HG02763 (cell line): ENCODE data around the gene NOSIP.

Experiments
- ATAC-seq: cut with Tn5 transposase; IDR thresholded peaks from one replicate; pipeline ENCODE4 v1.9.1; 2021; ENCODE audit warnings: mild to moderate bottlenecking, moderate library complexity; ENCODE audit not compliant: unreplicated experiment

Gene NOSIP

GRCh38 chr19:49595819-49596404 lies 15.6 kb upstream of the NOSIP start:
- ATAC-seq: no peak

- ATAC-seq: no peak
These were observed 14.8 kb upstream of the NOSIP start for GRCh38 chr19:49594993-49595818.

GRCh38 chr19:49594157-49594992 lies 14.0 kb upstream of the NOSIP start:
- ATAC-seq: no peak

- ATAC-seq: peak; percentile 37
These were observed 13.1 kb upstream of the NOSIP start for GRCh38 chr19:49593233-49594113.

- no peak for ATAC-seq
These were observed 12.3 kb upstream of the NOSIP start for GRCh38 chr19:49592486-49593232.

- ATAC-seq: no peak
These were observed 11.6 kb upstream of the NOSIP start for GRCh38 chr19:49591731-49592485.

GRCh38 chr19:49590971-49591730 lies 10.8 kb upstream of the NOSIP start, which contains the start of gene PRR12:
Gene PRR12 (plus strand): TSS chr19:49591182. CDS start chr19:49591655, 473 bp downstream.
- ATAC-seq: no peak

GRCh38 chr19:49590071-49590970 lies 10.0 kb upstream of the NOSIP start:
- peak; percentile 49 for ATAC-seq

- no peak for ATAC-seq
These were observed 9.1 kb upstream of the NOSIP start for GRCh38 chr19:49589502-49589905.

GRCh38 chr19:49588365-49589122 lies 8.2 kb upstream of the NOSIP start:
- no peak for ATAC-seq

GRCh38 chr19:49587227-49587626 lies 6.9 kb upstream of the NOSIP start:
- ATAC-seq: no peak

- no peak for ATAC-seq
These were observed 4.7 kb upstream of the NOSIP start for GRCh38 chr19:49585023-49585422.

- no peak for ATAC-seq
These were observed 2.9 kb upstream of the NOSIP start for GRCh38 chr19:49583239-49583638.

GRCh38 chr19:49581007-49581508 lies 702 bp upstream of the NOSIP start, which contains the start of gene PRRG2:
Gene PRRG2 (plus strand): TSS chr19:49581316. CDS start chr19:49583220, 1,904 bp downstream.
- ATAC-seq: no peak

- ATAC-seq: no peak
These were observed 451 bp downstream of the NOSIP start for GRCh38 chr19:49579947-49580263.

- ATAC-seq: no peak
These were observed 1.2 kb downstream of the NOSIP start for GRCh38 chr19:49579193-49579592.
